Anterior cingulate cortex (tissue), 58 donors: ENCODE results near the gene PSMD7.

Experiments
- DNase-seq, 58 donors: peaks; one replicate each; lab custom pipeline; 2025; lab: John Stamatoyannopoulos, UW

Gene PSMD7

DNA sequence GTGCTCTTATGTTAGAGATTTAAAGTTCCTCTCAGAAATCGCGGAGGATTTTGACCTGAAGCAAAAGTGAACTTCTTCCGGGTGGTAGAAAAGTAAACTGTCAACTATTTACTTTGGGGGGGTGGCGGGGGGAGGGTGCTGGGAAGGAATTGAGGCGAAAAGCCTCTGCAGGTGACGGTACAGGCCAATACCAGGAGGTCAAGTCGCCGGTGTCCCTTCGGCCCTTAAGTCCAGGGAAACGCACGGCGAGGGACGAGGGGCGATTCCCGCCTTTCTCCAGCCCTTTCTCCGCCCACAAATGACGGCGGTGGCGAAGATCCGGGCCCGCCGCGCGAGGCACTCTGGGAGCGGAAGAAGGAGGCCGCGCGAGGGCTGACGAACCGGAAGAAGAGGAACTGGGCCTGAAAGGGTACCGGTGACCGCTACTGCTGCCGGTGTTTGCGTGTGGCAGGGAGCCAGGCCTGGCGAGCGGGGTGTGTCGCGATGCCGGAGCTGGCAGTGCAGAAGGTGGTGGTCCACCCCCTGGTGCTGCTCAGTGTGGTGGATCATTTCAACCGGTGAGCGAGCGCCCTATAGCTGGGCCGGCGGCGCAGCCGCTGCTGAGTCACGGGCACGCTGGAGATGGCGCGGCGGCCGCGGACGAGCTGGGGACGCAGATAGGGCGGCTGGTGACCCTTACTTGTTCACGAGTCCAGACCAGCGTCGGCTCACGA, at the start of gene PSMD7:
PSMD7 (plus strand) TSS at position 383 of the 713 bp plus-strand sequence; CDS start at position 484, 101 bp downstream.
- peak; percentile 44 to 93 (median 88) for DNase-seq

DNA sequence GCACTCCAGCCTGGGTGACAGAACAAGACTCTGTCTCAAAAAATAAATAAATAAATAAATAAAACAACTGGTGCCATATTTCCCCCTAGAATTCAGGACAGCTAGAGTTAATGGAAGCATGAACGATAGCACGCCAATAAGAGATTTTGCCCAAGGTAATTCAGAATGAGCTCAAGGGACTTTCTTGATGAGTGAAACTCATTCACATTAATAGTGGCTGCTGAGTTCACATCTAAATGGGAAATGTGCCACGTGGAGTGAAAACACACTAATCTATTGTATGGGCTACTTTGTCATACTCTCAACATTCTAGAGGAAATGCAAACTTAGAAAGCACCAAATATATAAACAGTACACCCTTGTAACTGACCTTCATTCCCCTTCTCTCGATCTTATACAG, 47.4 kb upstream of the PSMD7 start:
- DNase-seq = no peak

DNA sequence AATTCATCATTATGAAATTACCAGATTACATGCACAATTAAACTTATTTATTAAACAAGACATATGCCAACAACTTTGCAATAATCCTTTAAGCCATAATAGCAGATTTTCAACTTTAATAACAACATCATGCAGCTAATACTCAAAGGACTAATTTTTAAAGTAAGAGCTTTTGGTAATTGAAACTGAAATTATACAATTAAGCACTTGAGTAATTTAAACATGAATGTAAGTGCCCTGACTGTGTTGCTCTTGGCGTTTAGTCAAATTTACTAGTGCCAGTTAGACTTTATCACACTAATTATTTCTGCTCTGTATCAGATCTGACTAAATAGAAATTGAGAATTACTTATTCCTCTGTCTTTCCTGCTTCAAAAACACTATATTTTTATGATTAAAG, 46.8 kb upstream of the PSMD7 start:
- DNase-seq = no peak

DNA sequence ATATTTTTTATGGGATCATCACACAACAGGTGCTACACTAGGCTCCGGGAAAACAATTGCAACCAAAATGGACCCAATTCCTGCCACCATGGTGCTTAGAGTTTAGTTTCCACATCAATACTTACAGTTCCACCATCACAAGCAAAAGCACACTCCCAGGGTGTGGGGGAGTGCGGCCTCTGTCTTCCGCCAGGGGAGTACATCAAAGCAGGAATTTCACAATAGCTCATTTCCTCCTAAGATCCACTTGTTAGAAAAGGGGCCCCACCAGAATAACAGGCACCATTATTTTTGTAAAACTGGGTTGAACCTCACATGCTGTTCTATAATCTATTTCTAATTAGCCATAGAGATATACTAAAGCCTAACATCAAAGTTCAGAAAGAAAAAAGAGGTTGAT, 44.3 kb upstream of the PSMD7 start:
- DNase-seq = no peak

DNA sequence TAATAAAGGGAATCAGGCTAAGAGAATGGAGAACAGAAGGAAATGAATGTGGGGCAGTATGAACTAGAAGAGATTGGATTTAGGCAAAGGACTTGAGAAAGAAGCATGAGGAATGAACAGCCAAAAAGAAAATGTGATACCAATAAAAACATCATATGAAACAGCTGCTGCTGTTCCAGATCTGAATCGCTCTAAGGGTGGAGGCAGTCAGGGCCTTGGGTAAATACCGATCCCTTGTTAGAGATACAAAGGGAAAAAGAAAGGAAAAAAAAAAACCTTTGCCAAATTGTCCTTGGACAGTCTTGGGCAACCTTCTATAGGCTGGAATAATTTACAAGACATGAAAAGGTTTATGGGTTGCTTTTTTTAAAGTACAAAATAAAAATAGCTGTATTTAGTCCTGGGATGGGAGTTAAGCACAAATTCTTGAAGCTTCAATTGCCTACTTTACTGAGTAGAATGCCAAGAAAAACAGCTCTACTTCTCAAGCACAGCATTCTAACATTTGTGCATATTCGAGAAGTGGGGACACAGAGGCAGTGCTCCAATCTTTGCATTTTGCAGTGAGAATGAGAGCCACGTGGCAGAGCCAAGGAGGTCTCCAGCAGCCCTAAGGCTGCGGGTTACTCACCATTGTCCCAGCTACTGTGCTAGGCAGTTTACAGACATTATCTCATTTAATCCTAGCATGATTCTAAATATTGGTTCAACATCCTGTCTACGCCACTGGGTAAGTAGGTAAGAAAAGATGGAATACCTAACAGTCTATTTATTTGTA, 43.3 kb upstream of the PSMD7 start:
- DNase-seq = no peak

DNA sequence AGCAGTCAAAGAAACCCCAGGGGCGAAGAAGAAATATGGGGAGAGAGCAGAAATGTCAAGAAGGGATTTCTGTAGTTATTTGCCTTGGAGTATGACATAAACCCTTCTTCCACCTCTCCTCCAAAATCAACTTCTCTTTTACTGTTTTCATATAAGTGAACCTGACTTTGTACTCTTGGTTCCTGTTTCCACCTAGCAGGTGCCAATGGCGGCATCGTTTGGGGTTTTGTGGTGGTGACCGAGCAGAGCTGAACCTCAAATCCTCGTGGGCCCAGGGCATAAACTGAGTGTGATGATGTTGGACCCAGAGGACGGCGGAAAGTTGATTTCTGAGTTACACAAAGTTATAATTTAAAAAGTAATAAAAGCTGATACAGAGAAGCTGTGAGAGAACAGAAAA, 39.6 kb upstream of the PSMD7 start:
- no peak for DNase-seq

DNA sequence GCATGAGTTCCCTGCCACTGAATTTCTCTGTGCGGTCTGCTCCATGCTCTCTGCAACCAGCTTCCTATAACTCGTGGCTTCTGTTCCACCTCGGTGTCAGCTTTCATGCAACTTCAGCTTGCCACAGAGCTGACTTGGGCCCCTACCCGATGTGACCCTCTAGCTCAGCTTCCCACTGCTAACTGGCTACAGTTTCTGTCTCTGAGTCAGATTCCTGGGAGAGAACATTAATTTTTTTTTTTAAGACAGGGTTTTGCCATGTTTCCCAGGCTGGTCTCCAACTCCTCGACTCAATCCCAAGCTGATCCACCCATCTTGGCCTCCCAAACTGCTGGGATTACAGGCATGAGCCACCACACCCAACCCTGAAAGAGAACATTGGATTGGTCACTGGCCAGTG, 35.5 kb upstream of the PSMD7 start:
- DNase-seq = no peak

DNA sequence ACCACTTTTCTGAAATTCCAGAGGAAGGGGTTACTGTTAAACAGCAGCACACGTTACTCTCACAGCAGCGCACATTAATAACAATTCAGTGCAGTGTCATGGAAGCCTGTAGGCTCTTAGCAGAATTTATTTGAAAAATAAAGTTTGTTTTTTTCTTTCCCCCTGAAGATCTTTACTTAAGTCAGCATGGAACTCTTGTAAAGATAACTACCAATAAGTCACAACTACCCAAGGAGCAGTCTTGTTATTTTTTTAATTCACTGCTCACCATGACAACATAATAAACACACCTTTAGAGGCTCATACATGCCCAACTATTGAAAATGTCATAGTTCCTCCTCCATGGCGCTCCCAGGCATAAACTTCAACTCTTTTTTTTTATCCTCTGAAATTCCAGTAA, 31.8 kb upstream of the PSMD7 start:
- DNase-seq = no peak

DNA sequence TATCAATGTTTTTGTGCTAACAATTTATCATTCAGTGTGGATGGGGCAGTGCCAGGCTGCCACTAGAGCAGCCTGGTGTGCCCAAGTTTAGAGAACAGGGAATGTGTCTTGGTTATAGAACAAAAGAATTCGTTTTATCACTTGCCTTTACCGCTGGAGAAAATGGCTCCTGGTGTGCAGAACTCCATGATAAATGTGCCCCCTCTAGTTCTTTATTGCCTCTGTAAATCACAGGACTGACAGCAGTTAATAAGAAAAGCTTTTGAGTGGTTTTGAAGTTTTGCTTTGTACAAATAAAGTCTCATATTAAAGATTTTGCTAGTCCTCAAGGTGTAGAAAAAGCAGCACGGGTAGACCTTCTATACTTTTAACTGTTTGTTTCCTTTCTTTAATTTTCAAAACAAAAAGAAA, 28.2 kb upstream of the PSMD7 start:
- no peak for DNase-seq

DNA sequence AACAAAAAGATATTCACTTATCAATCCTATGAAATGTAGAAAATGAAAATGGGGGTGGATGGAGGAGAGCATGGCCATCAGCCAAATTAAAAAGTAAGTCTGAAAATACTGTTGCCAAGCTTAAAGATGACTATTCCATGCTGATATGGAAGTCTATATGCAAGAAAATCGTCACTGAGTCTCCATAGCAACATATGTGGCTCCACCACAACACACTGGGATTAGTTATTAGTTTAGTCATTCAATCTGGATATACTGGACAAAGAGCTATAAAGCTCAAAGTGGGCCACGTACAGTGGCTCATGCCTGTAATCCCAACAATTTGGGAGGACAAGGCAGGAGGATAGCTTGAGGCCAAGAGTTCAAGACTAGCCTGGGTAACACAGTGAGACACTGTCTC, 24.7 kb upstream of the PSMD7 start:
- no peak for DNase-seq

DNA sequence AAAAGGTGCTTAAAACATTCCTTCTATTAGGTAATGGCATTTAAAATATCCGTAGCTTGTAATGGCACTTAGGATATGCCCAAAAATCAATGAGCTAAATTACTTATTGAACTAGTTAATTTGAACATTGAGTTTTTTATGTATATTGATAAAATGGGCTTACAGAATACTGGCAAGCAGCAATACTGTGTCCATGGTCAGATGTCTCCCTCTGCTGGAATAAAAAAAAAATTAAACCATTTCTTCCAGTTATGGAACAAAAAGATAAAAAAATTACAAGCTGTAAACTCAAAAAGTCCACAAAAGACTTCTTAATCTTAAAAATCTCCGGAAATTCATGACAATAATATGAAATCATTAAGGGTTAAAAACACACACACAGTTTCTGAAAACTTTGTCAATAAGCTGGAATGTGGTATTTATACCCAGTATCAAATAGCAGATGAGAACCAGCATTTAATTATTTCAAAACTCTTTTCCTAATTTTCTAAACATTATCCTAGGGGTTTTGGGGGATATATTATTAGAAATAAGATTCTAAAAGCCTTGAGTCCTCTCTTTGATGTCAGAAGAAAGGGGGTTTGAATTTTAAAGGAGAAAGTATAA, 21.5 kb upstream of the PSMD7 start:
- DNase-seq = no peak

DNA sequence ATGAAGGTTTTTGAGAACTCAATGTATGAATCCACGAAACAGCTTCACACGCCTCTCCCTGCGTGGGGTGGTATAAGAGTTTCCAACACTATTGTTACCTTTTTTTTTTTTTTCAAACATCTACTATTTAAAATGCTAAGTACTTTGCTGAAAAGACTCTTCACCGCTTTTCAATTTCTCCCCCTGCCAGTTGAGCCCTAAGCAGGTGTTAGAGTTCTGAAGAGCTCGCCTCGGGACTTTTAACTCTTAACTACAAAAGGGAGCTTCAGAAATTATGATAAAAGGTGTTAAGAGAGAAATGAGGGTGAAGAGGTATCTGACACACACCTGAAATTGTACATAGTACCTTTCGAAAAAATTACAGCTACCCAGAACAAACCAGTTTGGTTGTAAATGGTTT, 20.9 kb upstream of the PSMD7 start:
- no peak for DNase-seq

DNA sequence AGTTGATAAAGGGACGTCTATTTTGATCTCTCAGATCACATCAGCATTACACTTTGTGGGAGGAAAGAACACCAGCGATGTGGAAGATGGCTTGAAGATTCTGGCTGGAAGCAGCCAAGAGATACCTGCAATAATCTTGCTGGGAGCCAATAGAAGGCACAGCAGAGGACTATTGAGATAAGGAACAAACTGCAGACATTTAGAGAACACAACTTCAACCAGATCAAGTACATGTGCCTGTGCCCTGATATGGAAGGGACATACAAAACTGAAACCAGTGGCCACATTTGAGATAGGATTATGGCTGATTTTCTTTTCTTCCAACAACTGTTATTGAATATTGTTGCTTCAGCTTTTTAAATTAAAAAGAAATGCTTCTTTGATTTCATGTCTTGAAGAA, 18.6 kb upstream of the PSMD7 start:
- no peak for DNase-seq

DNA sequence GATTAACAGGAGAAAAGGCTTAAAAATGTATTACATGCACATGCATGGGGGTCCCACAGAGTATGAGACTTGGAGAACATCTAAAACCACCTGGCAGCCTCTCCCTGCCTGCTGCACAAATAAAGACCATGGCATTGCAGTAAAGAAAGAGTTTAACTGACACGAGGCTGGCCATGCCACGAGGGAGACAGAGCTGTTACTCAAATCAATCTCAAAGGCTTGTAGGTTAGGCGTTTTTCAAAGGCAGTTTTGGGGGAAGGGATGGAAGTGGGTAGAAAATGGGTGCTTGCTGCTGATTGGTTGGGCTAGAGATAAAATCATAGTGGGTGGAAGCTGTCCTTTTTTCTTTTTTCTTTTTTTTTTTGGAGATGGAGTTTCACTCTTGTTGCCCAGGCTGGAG, 17.3 kb upstream of the PSMD7 start:
- DNase-seq = no peak

DNA sequence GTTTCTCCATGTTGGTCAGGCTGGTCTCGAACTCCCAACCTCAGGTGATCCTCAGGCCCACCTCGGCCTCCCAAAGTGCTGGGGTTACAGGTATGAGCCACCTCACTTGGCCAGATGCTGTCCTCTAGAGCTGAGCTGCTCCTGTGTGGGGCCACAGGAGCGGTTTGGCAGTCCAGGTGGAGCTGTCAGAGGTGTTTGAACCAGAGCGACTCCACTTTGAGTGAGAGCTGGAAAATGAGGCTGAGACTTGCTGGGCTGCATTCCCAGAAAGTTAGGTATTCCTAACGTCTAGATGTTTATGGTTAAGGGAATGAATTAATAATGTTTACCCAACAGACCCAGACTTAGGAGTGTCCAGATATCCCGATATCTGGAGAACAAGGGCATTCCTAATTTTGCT, 16.8 kb upstream of the PSMD7 start:
- DNase-seq = no peak

DNA sequence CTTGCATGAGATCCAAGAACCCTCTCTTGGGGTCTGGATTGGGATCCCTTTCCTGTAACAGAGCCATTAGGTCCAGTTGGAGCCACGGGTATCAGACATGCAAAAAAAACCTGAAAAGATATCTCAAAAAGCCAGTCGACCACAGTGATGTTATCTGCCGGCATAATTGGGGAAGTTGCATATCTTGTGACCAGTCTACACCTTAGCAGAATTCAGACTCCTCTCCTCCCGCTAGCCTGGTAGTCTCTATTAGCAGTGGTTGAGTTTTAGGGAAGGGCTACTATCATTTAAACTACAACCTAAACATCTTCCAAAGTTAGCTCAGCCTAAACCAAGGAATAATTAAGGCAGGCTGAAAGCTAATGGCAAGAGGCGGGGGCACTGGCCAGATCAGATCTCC, 16.2 kb upstream of the PSMD7 start:
- DNase-seq = no peak

DNA sequence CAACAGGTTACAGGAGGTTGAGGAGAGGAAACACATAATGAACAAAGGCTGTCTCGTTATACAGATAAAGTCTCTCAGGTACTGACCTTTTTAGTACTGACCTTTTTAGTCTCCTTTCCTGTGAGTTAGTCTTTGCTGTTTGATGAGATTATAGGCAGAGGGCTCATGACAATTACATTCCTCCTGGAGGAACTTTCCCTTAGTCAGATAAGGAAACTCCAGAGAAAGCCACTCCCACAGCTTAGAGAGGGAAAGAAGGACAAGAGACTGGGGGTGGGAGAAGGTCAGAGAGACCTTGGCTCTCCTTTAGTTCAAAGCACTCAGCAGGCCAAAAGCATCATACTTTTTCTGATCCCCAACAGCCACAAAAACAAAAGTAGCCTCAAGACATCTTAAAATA, 15.3 kb upstream of the PSMD7 start:
- DNase-seq = no peak

DNA sequence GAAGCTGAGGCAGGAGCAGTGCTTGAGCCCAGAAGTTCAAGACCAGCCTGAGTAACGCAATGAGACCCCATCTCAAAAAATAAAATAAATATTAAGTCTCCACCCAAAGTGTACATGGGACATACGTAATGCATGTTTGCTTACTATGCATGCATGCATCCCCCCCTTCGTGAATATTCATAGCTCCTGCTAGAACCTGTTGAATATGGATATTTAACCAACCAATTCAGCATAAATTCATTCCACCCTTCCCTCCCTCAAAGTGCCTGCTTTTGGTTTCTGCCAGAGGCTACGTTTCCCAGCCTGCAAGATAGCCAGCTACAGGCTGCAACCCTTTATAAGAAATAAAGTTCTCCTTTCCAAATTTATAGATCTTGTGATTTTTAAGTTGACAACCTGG, 12.9 kb upstream of the PSMD7 start:
- no peak for DNase-seq

DNA sequence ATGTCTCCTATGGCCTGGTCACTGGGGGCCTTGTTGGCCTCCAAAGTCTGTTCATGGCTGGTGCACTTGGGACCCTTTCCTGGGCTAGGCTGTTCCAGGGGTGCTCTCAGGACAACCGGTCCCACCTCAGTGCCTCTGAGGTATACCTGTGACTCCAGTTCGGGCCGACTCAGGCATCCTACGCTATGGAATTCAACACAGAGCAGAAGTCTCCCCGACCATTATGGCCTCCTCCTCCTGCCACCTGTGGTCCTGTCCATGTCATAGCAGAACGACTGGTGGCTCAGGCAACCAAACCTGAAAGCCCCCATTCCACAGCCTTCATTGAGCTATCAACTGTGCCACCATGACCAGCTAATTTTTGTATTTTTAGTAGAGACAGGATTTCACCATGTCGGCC, 8.5 kb upstream of the PSMD7 start:
- DNase-seq = no peak

DNA sequence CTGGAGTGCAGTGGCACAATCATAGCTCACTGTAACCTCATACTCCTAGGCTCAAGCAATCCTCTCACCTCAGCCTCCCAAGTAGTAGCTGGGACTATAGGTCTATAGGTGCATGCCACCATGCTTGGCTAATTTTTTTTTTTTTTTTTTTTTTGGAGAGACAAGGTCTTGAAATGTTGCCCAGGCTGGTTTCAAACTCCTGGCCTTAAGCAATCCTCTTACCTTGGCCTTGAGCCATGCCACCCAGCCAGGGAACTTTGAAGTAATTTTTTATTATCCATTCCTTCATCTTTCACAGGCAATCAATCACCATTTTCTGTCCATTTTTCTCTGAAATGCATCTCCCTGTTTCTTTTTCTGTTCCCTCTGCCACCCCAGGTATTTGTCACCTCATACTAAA, 6.3 kb upstream of the PSMD7 start:
- DNase-seq = no peak

DNA sequence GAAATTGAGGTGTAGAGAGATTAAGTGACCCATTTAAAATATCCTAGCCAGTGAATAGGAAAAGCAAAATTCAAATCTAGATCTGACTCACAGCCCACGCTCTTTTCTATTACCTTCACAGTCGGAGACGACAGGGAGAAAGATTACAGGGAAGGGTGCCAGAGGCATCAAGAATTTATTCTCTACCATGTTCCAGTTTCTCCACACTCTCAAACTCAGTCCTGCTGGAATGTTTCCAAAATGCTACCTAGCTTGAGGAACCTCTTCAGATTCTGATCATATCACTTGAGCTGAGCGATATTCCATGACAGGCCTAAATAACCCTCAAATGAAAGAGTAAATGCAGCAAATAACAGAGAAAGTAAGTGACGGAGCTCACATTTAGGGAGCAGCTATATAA, 5.4 kb upstream of the PSMD7 start:
- DNase-seq = no peak
